Measurements from ENCODE around the gene GPC6.

GPC6 gene

DNA sequence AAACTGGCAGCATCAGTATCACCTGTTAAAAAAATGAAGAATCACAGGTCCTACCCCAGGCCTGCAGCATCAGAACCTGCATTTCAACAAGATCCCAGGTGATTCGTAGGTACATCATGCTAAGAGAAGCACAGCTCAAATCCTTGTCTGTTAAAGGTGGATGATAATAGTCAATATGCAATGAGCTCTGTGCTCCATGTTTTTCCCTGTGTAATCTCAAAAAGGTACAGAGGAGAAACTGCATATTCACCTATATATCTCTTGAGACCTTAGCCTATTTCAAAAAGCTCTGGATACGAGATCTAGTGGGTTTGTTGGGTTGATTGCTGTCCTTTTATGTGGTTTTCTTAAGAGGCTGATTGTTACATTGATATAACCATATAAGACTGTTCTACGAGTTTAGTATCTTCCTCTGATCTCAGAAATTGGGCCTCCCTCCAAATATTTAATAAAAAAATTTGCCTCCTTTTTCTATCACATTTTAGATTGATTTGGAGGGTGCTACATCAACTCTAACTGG lies 1104.0 kb downstream of the GPC6 start:
- Histone ChIP-seq H3K27ac (peak overlapping the region; percentile 64), H3K9me3 (ENCODE audit: severe bottlenecking) (no peaks in the 10 kb centered on the region), H3K27me3 (ENCODE audit: insufficient read depth, low read depth, severe bottlenecking) (no peaks in the 10 kb centered on the region), H3K4me3 (ENCODE audit: low read depth, low read length) (no peak overlapping the region), H3K36me3 (no peaks in the 10 kb centered on the region; the same call in none of the 2 replicates)
- TF ChIP-seq, protein P1, sequence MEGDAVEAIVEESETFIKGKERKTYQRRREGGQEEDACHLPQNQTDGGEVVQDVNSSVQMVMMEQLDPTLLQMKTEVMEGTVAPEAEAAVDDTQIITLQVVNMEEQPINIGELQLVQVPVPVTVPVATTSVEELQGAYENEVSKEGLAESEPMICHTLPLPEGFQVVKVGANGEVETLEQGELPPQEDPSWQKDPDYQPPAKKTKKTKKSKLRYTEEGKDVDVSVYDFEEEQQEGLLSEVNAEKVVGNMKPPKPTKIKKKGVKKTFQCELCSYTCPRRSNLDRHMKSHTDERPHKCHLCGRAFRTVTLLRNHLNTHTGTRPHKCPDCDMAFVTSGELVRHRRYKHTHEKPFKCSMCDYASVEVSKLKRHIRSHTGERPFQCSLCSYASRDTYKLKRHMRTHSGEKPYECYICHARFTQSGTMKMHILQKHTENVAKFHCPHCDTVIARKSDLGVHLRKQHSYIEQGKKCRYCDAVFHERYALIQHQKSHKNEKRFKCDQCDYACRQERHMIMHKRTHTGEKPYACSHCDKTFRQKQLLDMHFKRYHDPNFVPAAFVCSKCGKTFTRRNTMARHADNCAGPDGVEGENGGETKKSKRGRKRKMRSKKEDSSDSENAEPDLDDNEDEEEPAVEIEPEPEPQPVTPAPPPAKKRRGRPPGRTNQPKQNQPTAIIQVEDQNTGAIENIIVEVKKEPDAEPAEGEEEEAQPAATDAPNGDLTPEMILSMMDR (IDR thresholded peaks at IDR 0.05; ENCODE audit: low read depth, low read length) = no peak
- DNase-seq = no peak

DNA sequence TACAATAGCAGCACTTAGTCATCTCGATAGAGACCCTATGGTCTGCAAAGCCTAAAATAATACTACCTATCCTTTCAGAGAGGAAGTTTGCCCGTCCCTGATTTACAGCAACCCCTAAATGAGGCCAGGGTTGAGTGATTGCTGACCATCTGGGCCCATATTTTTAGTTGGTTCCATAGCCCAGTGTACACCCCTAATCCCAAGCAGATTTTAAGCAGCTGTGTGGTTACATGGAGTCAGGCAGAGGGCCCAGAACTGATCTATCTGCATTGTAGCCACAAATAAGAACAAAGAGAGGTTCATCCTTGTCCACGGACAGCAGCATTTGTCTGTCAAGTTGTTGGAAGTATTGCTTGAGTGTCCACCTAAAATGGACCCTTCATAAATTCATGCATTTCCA lies 1104.7 kb downstream of the GPC6 start:
- Histone ChIP-seq H3K4me3 (ENCODE audit: low read depth, low read length) (no peak overlapping the region), H3K9me3 (ENCODE audit: severe bottlenecking) (no peaks in the 10 kb centered on the region), H3K27me3 (ENCODE audit: insufficient read depth, low read depth, severe bottlenecking) (no peaks in the 10 kb centered on the region), H3K27ac (peak overlapping the region; percentile 64), H3K36me3 (no peaks in the 10 kb centered on the region; the same call in none of the 2 replicates)
- peak; percentile 84 for DNase-seq
- TF ChIP-seq, protein P1 (IDR thresholded peaks at IDR 0.05; ENCODE audit: low read depth, low read length) = no peak

DNA sequence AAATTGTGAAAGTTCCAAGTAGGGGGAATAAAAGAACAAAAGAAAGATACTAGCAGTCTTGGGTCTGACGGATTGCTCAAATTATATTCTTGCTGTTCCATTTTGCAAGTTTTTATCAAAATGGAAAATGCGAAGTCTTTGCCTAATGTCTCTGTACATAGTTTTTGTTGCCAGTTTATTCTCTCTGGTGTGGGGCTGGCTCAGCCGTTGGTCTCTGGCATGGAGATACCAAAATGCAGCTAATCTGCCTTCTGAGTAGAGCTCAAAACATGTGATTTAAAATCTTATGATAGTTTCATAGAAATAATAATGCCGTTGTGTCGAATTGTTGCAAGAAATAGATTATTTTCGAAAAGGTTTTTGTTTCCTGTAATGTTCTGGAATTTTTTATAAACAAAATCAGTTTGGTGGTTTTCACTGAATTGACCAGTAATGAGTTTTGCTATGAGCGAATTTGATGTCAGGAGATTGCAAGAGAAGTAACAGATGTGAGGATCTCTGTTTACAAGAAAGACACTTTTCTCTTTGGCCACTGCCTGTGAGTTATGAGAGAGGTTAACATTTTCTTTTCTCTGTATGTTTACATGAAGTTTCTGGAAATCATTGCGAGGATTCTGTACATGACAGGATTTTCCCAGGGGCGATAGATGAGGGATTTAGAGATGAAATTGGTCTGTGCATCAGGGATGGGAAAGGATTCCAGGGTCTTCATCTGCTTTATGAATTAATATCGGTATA lies 1105.9 kb downstream of the GPC6 start:
- Histone ChIP-seq H3K4me3 (ENCODE audit: low read depth, low read length) (no peak overlapping the region), H3K27me3 (ENCODE audit: insufficient read depth, low read depth, severe bottlenecking) (no peaks in the 10 kb centered on the region), H3K9me3 (ENCODE audit: severe bottlenecking) (no peaks in the 10 kb centered on the region), H3K27ac (peak overlapping the region; percentile 64), H3K36me3 (no peaks in the 10 kb centered on the region; the same call in none of the 2 replicates)
- DNase-seq = no peak
- TF ChIP-seq, protein P1 (IDR thresholded peaks at IDR 0.05; ENCODE audit: low read depth, low read length) = no peak

DNA sequence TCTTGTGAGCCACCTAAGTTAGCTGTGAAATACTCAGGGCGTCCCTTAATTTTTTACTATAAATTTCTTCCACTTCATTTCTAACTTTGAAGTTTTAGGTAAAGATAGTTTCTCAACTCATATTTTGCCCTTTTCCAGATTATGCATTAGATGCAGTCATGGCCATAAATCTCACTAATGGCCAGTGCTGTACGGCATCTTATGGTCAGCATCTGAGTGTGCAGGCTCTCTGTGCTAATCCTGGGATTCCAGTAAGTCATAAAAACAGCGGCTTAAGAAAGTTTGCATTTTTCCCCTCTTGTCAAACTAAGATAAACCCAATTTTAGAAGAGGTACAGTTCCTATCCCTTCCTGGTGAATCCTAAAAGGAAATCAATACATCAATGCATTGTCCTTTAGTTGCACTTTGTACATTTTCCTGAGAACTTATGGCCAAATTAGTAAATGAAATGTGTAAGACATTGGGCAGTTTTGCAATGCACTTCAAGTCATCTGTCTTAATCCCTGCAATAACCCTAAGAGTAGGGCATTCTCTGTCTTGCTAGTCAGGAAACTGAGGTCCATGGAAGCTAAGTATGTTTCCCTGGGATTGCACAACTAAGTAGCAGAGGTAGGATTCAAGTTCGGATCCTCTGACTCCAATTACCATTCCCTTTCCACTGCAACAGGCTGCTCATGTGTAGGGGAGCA lies 1106.7 kb downstream of the GPC6 start:
- peak overlapping the region; percentile 64 for H3K27ac ChIP-seq
- DNase-seq = peak; percentile 57
- no peak overlapping the region for H3K4me3 ChIP-seq (ENCODE audit: low read depth, low read length)
- no peaks in the 10 kb centered on the region for H3K9me3 ChIP-seq (ENCODE audit: severe bottlenecking)
- TF ChIP-seq, protein P1 (IDR thresholded peaks at IDR 0.05; ENCODE audit: low read depth, low read length) = no peak
- peaks cover 3% of the 10 kb centered on the region for H3K36me3 ChIP-seq
- H3K27me3 ChIP-seq (ENCODE audit: insufficient read depth, low read depth, severe bottlenecking) = no peaks in the 10 kb centered on the region

DNA sequence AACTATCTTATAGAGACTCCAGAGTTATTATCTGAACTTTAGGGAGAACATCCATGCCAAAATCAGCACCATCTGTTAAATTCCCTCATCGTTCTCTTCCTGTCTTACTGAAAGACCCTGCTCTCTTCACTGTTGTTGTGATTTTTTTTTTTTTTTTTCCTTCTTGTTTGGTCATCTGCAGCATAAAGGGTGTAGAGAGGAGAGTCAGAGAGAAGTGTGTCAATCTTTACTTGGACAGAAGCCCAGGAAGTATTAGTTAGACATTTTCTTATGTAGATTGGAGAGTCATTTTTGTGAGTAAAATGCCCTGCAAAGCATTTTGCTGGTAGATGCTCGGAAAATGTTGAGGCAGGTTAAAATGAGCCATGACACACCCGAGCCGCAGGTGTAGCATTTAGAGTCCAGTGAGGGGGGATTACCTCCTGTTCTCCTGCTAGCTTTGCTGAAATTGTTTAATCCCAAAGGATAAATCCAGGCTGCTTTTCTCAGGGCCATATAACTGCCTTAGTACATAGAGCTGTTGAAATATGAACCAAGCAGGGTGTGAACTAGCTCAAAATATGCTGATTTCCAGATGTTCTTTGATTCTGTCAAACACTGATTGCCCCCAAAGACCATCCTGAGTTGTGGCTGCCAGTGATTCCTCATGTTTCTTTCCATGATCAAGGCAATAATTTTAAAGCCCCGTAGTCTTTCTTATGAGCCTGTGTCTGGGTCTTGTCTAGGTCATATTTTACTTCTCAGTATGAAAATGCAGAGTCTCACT lies 1109.3 kb downstream of the GPC6 start:
- H3K27me3 ChIP-seq (ENCODE audit: insufficient read depth, low read depth, severe bottlenecking) = no peaks in the 10 kb centered on the region
- TF ChIP-seq, protein P1 (IDR thresholded peaks at IDR 0.05; ENCODE audit: low read depth, low read length) = no peak
- H3K27ac ChIP-seq = no peak overlapping the region
- H3K4me3 ChIP-seq (ENCODE audit: low read depth, low read length) = no peak overlapping the region
- H3K36me3 ChIP-seq = peaks cover 3% of the 10 kb centered on the region
- H3K9me3 ChIP-seq (ENCODE audit: severe bottlenecking) = no peaks in the 10 kb centered on the region
- DNase-seq = peak; percentile 52
